ENCODE data around the gene ABAT.
"Not testable (repeated sequence)": the region's sequence is repeated elsewhere in the genome, so short reads cannot be mapped to it uniquely, and the experiment has no call there.

The ABAT gene

GRCh38 chr16:8718851-8719680, 44.6 kb downstream of the ABAT start:
- DNase-seq: no peak

- peak; percentile 94 for DNase-seq
Observed at GRCh38 chr16:8720080-8720966, 45.9 kb downstream of the ABAT start.

- no peak for DNase-seq
Observed at GRCh38 chr16:8720967-8721308, 46.5 kb downstream of the ABAT start.

GRCh38 chr16:8721336-8722024, 47.1 kb downstream of the ABAT start:
- DNase-seq: no peak

- no peak for DNase-seq
Observed at GRCh38 chr16:8722025-8722348, 47.6 kb downstream of the ABAT start.

GRCh38 chr16:8725513-8726178, 51.2 kb downstream of the ABAT start:
- DNase-seq: no peak

GRCh38 chr16:8727131-8727806, 52.9 kb downstream of the ABAT start:
- DNase-seq: no peak

GRCh38 chr16:8727857-8728618, 53.6 kb downstream of the ABAT start:
- no peak for DNase-seq

GRCh38 chr16:8729779-8730334, 55.4 kb downstream of the ABAT start:
- no peak for DNase-seq

- no peak for DNase-seq
Observed at GRCh38 chr16:8730335-8730915, 56.0 kb downstream of the ABAT start.

- DNase-seq: no peak
Observed at GRCh38 chr16:8733849-8734540, 59.6 kb downstream of the ABAT start.

- no peak for DNase-seq
Observed at GRCh38 chr16:8735574-8735973, 61.2 kb downstream of the ABAT start.

GRCh38 chr16:8736123-8736668, 61.8 kb downstream of the ABAT start:
- DNase-seq: no peak

GRCh38 chr16:8739151-8739550, 64.7 kb downstream of the ABAT start:
- DNase-seq: no peak

- no peak for DNase-seq
Observed at GRCh38 chr16:8739989-8740704, 65.7 kb downstream of the ABAT start.

- DNase-seq: no peak
Observed at GRCh38 chr16:8740775-8741355, 66.4 kb downstream of the ABAT start.

GRCh38 chr16:8741636-8742035, 67.2 kb downstream of the ABAT start:
- DNase-seq: no peak

- no peak for DNase-seq
Observed at GRCh38 chr16:8742068-8742467, 67.7 kb downstream of the ABAT start.

- not testable (repeated sequence) for DNase-seq
Observed at GRCh38 chr16:8748944-8749343, 74.5 kb downstream of the ABAT start.
